Gastrocnemius medialis (tissue), 4 donors: ENCODE results near the gene DAZAP2. TPM values are rescaled to one million over a fixed set of nuclear protein-coding genes. Genes with fewer than 3 reads are reported as not detected.
A peak's percentile ranks its signal among the peaks of the same experiment; 100 is the strongest.
"Not testable (repeated sequence)": the region's sequence is repeated elsewhere in the genome, so short reads cannot be mapped to it uniquely, and the experiment has no call there.

Experiments used
- ATAC-seq, 2 donors: fragments of 150-250 bp; one replicate each; pipeline ENCODE4 v1.9.1; 2016
- DNase-seq, 2 donors: peaks; one replicate each; pipeline ENCODE4 v3.0.0-alpha.2; 2019
- H3K27ac ChIP-seq, 4 donors: fragments of 200-600 bp; sonication (generic); 1 replicate in 1 of 4; 2 replicates in 3 of 4; pipeline ENCODE4 v1.5.1; 2016 to 2018; ENCODE audit warnings: mild to moderate bottlenecking in 2 of 4, moderate library complexity in 1 of 4
- H3K27me3 ChIP-seq, 3 donors: fragments of 200-600 bp; sonication (generic) in 2 of 3; 1 replicate in 1 of 3; 2 replicates in 2 of 3; pipeline versions ENCODE4 v1.5.1 to v1.6.0; 2016 to 2019; ENCODE audit warnings: mild to moderate bottlenecking in 1 of 3, moderate library complexity in 1 of 3
- H3K36me3 ChIP-seq, 2 donors: fragments of 200-600 bp; sonication (generic) in 1 of 2; one replicate each; pipeline ENCODE4 v1.5.1; 2017 to 2018
- H3K4me1 ChIP-seq, 2 donors: fragments of 200-600 bp; sonication (generic) in 1 of 2; one replicate each; pipeline ENCODE4 v1.5.1; 2016 to 2017; ENCODE audit warnings: mild to moderate bottlenecking in 2 of 2
- H3K4me3 ChIP-seq, 4 donors: fragments of 200-600 bp; sonication (generic) in 3 of 4; 1 replicate in 1 of 4; 2 replicates in 3 of 4; pipeline ENCODE4 v1.5.1; 2016 to 2019; ENCODE audit warnings: mild to moderate bottlenecking in 2 of 4
- H3K9me3 ChIP-seq, 3 donors: fragments of 200-600 bp; sonication (generic) in 2 of 3; 1 replicate in 1 of 3; 2 replicates in 2 of 3; pipeline ENCODE4 v1.5.1; 2016 to 2019
- POLR2A ChIP-seq, 2 donors: fragments of 450-650 bp; IDR thresholded peaks; one replicate each; pipeline ENCODE4 v1.6.1; 2017; ENCODE audit warnings: antibody characterized with exemption in 2 of 2, mild to moderate bottlenecking in 2 of 2, moderate library complexity in 2 of 2
- in situ Hi-C, 4 donors: fragments of 200-750 bp; cut with MboI; loops; one replicate each; pipeline versions ENCODE4 v1.15.0 to v1.8.0; 2017; ENCODE audit warnings: low sequenced_read_pairs in 4 of 4
- intact Hi-C: fragments of 100-400 bp; cut with DNase I; formaldehyde crosslinking; loops from one replicate; pipeline ENCODE4 v1.15.1; 2023; ENCODE audit warnings: low total_unique reads
- total RNA-seq, 4 donors: library from RNA; depleted of rRNA; stranded (reverse); fragments of >200 nt; gene quantifications; one replicate each; pipeline versions ENCODE4 v1.1.0 to v1.2.3, GENCODE V29; 2016
- TF ChIP-seq, protein P1 (sequence below), 5 experiments: fragments of 450-650 bp in 3 of 5; fragments of 200-600 bp in 2 of 5; sonication (generic) in 2 of 5; IDR thresholded peaks in 4 of 5; conservative IDR thresholded peaks in 1 of 5; 1 replicate in 4 of 5; 2 replicates in 1 of 5; pipeline ENCODE4 v1.5.1; 2016 to 2019; ENCODE audit warnings: antibody characterized with exemption in 5 of 5, mild to moderate bottlenecking in 3 of 5, moderate library complexity in 3 of 5

The DAZAP2 gene
- total RNA-seq, 4 donors from 2014 or later = 204 to 274 (median 246) TPM

DNA sequence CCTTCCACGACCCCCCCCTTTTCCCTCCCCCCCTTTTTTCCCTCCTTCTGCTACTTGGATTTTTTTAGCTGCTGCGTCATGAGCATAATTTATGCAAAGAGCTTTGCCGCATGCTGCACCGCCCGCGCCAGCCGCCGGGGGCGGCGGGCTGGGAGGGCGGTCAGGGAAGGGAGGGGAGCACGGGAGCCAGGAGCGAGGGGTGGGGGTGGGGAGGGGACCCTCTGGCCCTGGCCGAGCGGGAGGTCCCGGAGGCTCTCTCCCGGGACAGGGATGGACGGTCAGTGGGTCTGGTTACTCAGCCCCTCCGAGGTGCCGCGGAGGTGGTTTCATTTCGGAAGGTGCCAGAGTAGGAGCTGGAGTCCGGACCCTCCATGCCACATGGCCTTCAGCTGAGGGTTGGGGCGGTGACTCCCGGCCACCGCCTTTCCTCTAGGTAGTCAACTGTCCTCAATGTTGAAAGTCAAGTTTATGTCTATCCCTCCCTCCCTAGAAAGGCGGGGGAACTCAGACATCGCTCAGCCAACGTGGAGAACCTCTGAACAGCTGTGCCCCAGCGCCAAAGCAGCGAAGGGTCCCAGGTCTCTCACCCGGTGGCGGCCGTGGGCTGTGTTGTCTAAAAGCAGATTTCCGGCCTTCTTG, 20.5 kb upstream of the DAZAP2 start, which contains the start of gene POU6F1:
POU6F1 (minus strand) TSS at position 95 of the 639 bp plus-strand sequence. CDS start 11,226 bp downstream, outside the sequence.
- DNase-seq = peak; percentile 52 to 77
- peaks cover 17 to 19% of the 10 kb centered on the region in 2 donors for H3K4me1 ChIP-seq
- intact Hi-C loops = loop anchor here (1.0 to 5.0 kb wide), 5 partner anchors 20 to 291 kb away; partner anchors contain the start of genes CSRNP2, DAZAP2 and TFCP2
- peak; percentile 68 to 74 for TF ChIP-seq POLR2A (IDR thresholded peaks at IDR 0.05)
- TF ChIP-seq, protein P1, sequence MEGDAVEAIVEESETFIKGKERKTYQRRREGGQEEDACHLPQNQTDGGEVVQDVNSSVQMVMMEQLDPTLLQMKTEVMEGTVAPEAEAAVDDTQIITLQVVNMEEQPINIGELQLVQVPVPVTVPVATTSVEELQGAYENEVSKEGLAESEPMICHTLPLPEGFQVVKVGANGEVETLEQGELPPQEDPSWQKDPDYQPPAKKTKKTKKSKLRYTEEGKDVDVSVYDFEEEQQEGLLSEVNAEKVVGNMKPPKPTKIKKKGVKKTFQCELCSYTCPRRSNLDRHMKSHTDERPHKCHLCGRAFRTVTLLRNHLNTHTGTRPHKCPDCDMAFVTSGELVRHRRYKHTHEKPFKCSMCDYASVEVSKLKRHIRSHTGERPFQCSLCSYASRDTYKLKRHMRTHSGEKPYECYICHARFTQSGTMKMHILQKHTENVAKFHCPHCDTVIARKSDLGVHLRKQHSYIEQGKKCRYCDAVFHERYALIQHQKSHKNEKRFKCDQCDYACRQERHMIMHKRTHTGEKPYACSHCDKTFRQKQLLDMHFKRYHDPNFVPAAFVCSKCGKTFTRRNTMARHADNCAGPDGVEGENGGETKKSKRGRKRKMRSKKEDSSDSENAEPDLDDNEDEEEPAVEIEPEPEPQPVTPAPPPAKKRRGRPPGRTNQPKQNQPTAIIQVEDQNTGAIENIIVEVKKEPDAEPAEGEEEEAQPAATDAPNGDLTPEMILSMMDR (IDR thresholded peaks at IDR 0.05 in 4 of 5, conservative IDR thresholded peaks at IDR 0.05 in 1 of 5) = peak; percentile 31 to 92 (median 65)
- H3K27me3 ChIP-seq = no peaks in the 10 kb centered on the region
- H3K4me3 ChIP-seq = peak within 1 kb of the TSS; percentile 85 to 98 (median 89)
- peak; percentile 87 to 88 for ATAC-seq
- H3K27ac ChIP-seq = peak within 1 kb of the TSS; percentile 98 to 100 (median 99)
- no peaks in the 10 kb centered on the region for H3K36me3 ChIP-seq
- no peaks in the 10 kb centered on the region for H3K9me3 ChIP-seq
- in situ Hi-C loops = no loop called here

DNA sequence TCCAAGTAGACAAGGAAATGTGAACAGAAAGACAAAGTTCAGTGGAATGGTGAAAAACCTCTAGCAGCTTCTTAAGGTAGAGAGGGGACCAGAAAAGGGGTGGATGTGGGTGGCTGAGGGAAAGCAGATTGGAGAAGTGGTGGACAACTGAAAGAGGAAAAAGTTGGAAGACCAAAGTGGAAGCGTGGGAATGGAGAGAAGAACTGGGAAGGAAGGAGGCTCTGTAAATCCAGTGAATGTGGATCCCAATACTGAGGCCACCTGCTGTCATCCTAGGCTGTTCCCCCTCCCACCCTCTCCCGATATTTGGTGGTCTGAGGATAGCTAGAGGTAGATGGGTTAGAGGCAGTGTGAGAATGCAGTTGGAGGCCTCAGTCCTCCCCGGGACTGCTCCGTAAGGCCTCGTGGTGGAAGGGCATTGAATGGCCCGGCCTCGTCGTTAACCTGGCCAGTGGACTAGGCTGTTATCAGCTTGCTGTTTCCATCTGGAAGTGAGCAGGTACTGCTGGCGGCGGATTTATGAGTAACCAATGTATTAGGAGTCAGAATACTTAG, 19.9 kb upstream of the DAZAP2 start:
- peak in 1 of 2 donors; percentile 26 for DNase-seq
- Histone ChIP-seq H3K4me3 (peak overlapping the region; percentile 85 to 98 (median 89)), H3K4me1 (peaks cover 17 to 19% of the 10 kb centered on the region in 2 donors), H3K27ac (peak overlapping the region; percentile 98 to 100 (median 99)), H3K27me3 (no peaks in the 10 kb centered on the region), H3K36me3 (no peaks in the 10 kb centered on the region), H3K9me3 (no peaks in the 10 kb centered on the region)
- intact Hi-C loops (loop anchor here (1.0 to 5.0 kb wide), 4 partner anchors 20 to 291 kb away; partner anchors contain the start of genes CSRNP2, DAZAP2 and TFCP2), in situ Hi-C loops (no loop called here)
- TF ChIP-seq, protein P1 (IDR thresholded peaks at IDR 0.05 in 4 of 5, conservative IDR thresholded peaks at IDR 0.05 in 1 of 5) = no peak
- TF ChIP-seq POLR2A (IDR thresholded peaks at IDR 0.05) = no peak
- peak; percentile 20 to 26 for ATAC-seq

DNA sequence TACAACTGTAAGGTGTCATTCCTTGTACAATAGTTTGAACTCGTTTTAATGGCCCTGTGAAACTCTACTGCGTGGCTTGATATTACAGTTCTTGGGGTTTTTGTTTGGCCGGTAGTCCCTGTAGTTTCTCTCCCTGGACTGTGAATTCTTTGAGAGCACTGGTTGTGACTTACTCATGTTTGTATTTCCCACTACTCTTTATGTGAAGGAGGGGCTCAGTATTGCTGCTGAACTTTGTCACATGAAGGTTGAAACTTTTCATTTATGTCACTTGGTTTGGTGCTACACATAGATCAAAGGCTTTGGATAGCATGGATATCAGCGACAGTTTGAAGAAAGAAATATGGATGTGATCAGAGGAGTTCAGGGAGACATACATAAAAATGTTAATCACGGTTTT, 19.3 kb upstream of the DAZAP2 start:
- peak overlapping the region; percentile 98 to 100 (median 99) for H3K27ac ChIP-seq
- intact Hi-C loops (loop anchor here (5.0 kb wide), 2 partner anchors 137 to 292 kb away; partner anchors contain the start of gene CSRNP2), in situ Hi-C loops (no loop called here)
- TF ChIP-seq, protein P1 (IDR thresholded peaks at IDR 0.05 in 4 of 5, conservative IDR thresholded peaks at IDR 0.05 in 1 of 5) = no peak
- TF ChIP-seq POLR2A (IDR thresholded peaks at IDR 0.05) = no peak
- peak overlapping the region in 2 of 4 donors; percentile 88 to 90 for H3K4me3 ChIP-seq
- H3K4me1 ChIP-seq = peaks cover 17 to 19% of the 10 kb centered on the region in 2 donors
- H3K9me3 ChIP-seq = no peaks in the 10 kb centered on the region
- DNase-seq (no peak), ATAC-seq (no peak)
- H3K36me3 ChIP-seq = peaks cover 0 to 4% of the 10 kb centered on the region in 2 donors
- no peaks in the 10 kb centered on the region for H3K27me3 ChIP-seq

DNA sequence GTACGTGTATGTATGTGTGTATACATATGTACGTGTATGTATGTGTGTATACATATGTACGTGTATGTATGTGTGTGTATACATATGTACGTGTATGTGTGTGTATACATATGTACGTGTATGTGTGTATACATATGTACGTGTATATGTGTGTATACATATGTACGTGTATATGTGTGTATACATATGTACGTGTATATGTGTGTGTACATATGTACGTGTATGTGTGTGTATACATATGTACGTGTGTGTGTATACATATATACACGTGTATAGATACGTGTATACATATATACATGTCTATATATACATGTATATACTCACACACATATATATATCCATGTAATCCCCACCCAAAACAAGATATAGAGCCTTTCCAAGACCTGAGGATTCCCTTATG, 18.8 kb upstream of the DAZAP2 start:
- H3K9me3 ChIP-seq, DNase-seq, in situ Hi-C loops, H3K27me3 ChIP-seq, H3K36me3 ChIP-seq, ATAC-seq, H3K4me3 ChIP-seq: not testable (repeated sequence)
- Histone ChIP-seq H3K27ac (peak overlapping the region in 1 of 4 donors; percentile 98), H3K4me1 (peaks cover 17 to 19% of the 10 kb centered on the region in 2 donors)
- intact Hi-C loops = loop anchor here (5.0 kb wide), 2 partner anchors 138 to 293 kb away; partner anchors contain the start of gene CSRNP2

DNA sequence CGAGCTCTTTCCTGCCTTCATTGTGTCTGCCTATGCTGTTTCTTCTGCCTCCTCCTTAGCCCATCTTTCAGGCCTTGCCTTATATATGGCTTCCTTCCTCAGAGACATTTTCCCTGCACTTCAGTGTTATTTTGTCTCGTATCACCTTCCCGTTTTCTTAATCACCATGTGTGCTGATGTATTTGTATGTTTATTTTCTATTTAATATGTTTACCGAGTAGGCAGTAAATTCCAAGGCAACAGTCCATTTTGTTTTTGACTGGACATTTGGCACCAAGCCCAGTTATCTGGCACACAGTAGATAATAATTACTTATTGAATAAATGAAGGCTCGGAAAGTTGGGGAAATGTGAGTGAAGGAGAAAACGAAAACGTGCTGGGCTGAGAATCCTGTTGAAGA, 16.2 kb upstream of the DAZAP2 start:
- no peaks in the 10 kb centered on the region for H3K27me3 ChIP-seq
- no peak overlapping the region for H3K27ac ChIP-seq
- peaks cover 11 to 13% of the 10 kb centered on the region in 2 donors for H3K4me1 ChIP-seq
- H3K36me3 ChIP-seq = peaks cover 0 to 13% of the 10 kb centered on the region in 2 donors
- DNase-seq (no peak), ATAC-seq (no peak)
- TF ChIP-seq, protein P1 (IDR thresholded peaks at IDR 0.05 in 4 of 5, conservative IDR thresholded peaks at IDR 0.05 in 1 of 5) = no peak
- TF ChIP-seq POLR2A (IDR thresholded peaks at IDR 0.05) = no peak
- in situ Hi-C loops = no loop called here
- intact Hi-C loops = no loop called here
- no peaks in the 10 kb centered on the region for H3K9me3 ChIP-seq
- H3K4me3 ChIP-seq = no peak overlapping the region
